Vagina (tissue), 2 donors: ENCODE measurements around the gene EDRF1. TPM values are rescaled to one million over a fixed set of nuclear protein-coding genes. Genes with fewer than 3 reads are reported as not detected.

ENCODE experiments used
- DNase-seq, 2 donors: peaks; one replicate each; pipeline ENCODE4 v3.0.0-alpha.2; 2017; ENCODE audit errors: extremely low spot score in 2 of 2
- H3K27ac ChIP-seq: fragments of 200-600 bp; sonication (generic); one replicate; pipeline ENCODE4 v1.5.1; 2019
- H3K27me3 ChIP-seq: fragments of 200-600 bp; sonication (generic); one replicate; pipeline ENCODE4 v1.5.1; 2019
- H3K36me3 ChIP-seq, 2 donors: fragments of 200-600 bp; sonication (generic); one replicate each; pipeline ENCODE4 v1.5.1; 2017 to 2019
- H3K4me1 ChIP-seq: fragments of 200-600 bp; sonication (generic); one replicate; pipeline ENCODE4 v1.5.1; 2019
- H3K4me3 ChIP-seq, 2 donors: fragments of 200-600 bp; sonication (generic); 1 replicate in 1 of 2; 2 replicates in 1 of 2; pipeline ENCODE4 v1.5.1; 2016 to 2019
- H3K9me3 ChIP-seq: fragments of 200-600 bp; sonication (generic); one replicate; pipeline ENCODE4 v1.5.1; 2019
- POLR2A ChIP-seq, 2 donors: fragments of 450-650 bp; IDR thresholded peaks; one replicate each; pipeline ENCODE4 v1.6.1; 2017; ENCODE audit warnings: antibody characterized with exemption in 2 of 2, mild to moderate bottlenecking in 2 of 2, moderate library complexity in 2 of 2
- POLR2AphosphoS5 ChIP-seq, 2 donors: sonication (generic); formaldehyde crosslinking; IDR thresholded peaks; one replicate each; pipeline ENCODE4 v1.9.0; 2017; ENCODE audit warnings: antibody characterized with exemption in 2 of 2, mild to moderate bottlenecking in 2 of 2, low read depth in 1 of 2; ENCODE audit not compliant: insufficient read depth in 1 of 2
- intact Hi-C: fragments of 100-400 bp; cut with DNase I; formaldehyde crosslinking; loops from one replicate; pipeline ENCODE4 v1.15.1; 2023
- total RNA-seq: library from RNA; depleted of rRNA; stranded (reverse); fragments of >200 nt; gene quantifications from one replicate; pipeline ENCODE4 v1.2.3, GENCODE V29; 2016
- TF ChIP-seq, protein P1 (sequence below), 3 experiments: fragments of 450-650 bp in 2 of 3; fragments of 200-600 bp in 1 of 3; sonication (generic) in 1 of 3; IDR thresholded peaks; one replicate each; pipeline ENCODE4 v1.5.1; 2017 to 2019; ENCODE audit warnings: antibody characterized with exemption in 3 of 3, mild to moderate bottlenecking in 2 of 3, moderate library complexity in 2 of 3

EDRF1 gene
- total RNA-seq, 1 donor from 2014 or later = 16.5 TPM

DNA sequence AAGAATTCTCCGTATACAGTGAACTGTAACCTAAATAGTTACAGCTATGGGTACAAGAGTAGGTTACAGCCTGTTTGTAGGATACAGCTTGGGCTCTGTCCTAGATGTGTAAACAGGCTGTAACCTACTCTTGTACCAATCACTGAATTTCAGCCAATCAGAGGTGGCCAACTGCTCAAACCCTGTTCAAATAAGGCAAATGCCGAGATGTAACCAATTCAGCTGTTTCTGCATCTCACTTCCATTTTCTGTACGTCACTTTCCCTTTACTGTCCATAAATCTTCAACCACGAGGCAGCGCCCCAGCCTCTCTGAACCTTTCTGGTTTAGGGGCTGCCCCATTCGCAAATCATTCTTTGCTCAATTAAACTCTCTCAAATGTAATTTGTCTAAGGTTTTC, 64.4 kb downstream of the EDRF1 start:
- no peaks in the 10 kb centered on the region for H3K9me3 ChIP-seq
- no peak for TF ChIP-seq POLR2A (IDR thresholded peaks at IDR 0.05)
- TF ChIP-seq POLR2AphosphoS5 (IDR thresholded peaks at IDR 0.05; ENCODE audit: insufficient read depth in 1 of 2, low read depth in 1 of 2) = no peak
- TF ChIP-seq, protein P1, sequence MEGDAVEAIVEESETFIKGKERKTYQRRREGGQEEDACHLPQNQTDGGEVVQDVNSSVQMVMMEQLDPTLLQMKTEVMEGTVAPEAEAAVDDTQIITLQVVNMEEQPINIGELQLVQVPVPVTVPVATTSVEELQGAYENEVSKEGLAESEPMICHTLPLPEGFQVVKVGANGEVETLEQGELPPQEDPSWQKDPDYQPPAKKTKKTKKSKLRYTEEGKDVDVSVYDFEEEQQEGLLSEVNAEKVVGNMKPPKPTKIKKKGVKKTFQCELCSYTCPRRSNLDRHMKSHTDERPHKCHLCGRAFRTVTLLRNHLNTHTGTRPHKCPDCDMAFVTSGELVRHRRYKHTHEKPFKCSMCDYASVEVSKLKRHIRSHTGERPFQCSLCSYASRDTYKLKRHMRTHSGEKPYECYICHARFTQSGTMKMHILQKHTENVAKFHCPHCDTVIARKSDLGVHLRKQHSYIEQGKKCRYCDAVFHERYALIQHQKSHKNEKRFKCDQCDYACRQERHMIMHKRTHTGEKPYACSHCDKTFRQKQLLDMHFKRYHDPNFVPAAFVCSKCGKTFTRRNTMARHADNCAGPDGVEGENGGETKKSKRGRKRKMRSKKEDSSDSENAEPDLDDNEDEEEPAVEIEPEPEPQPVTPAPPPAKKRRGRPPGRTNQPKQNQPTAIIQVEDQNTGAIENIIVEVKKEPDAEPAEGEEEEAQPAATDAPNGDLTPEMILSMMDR (IDR thresholded peaks at IDR 0.05) = no peak
- no peaks in the 10 kb centered on the region for H3K27me3 ChIP-seq
- H3K36me3 ChIP-seq = peaks cover 0 to 3% of the 10 kb centered on the region in 2 donors
- no peak for DNase-seq
- intact Hi-C loops = no loop called here
- no peaks in the 10 kb centered on the region for H3K4me1 ChIP-seq
- no peak overlapping the region for H3K27ac ChIP-seq
- H3K4me3 ChIP-seq = no peak overlapping the region

DNA sequence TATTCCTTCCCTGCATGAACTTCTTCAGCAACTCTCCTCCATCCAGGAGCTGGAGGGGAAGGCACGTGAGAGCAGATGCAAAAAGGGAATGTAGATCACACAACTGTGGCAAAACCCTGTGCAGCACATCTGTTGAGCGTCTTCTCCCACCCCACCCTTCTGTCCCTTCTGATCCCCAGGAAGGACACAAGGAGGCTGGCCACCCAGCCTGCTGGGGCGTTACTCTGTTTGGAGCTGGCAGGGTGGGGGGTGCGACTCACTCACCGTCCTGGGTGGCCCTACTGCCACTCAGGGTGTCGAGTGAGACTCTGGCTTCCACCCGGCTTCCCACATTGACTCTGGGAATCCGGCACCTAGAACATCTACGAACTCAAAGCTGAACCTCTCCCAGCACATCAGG, 66.3 kb downstream of the EDRF1 start:
- H3K4me3 ChIP-seq = no peak overlapping the region
- DNase-seq = no peak
- H3K27me3 ChIP-seq = no peaks in the 10 kb centered on the region
- TF ChIP-seq POLR2A (IDR thresholded peaks at IDR 0.05) (no peak), POLR2AphosphoS5 (IDR thresholded peaks at IDR 0.05; ENCODE audit: insufficient read depth in 1 of 2, low read depth in 1 of 2) (no peak)
- TF ChIP-seq, protein P1 (IDR thresholded peaks at IDR 0.05) = no peak
- H3K9me3 ChIP-seq = no peaks in the 10 kb centered on the region
- no peaks in the 10 kb centered on the region for H3K4me1 ChIP-seq
- intact Hi-C loops = no loop called here
- peaks cover 0 to 12% of the 10 kb centered on the region in 2 donors for H3K36me3 ChIP-seq
- H3K27ac ChIP-seq = no peak overlapping the region

DNA sequence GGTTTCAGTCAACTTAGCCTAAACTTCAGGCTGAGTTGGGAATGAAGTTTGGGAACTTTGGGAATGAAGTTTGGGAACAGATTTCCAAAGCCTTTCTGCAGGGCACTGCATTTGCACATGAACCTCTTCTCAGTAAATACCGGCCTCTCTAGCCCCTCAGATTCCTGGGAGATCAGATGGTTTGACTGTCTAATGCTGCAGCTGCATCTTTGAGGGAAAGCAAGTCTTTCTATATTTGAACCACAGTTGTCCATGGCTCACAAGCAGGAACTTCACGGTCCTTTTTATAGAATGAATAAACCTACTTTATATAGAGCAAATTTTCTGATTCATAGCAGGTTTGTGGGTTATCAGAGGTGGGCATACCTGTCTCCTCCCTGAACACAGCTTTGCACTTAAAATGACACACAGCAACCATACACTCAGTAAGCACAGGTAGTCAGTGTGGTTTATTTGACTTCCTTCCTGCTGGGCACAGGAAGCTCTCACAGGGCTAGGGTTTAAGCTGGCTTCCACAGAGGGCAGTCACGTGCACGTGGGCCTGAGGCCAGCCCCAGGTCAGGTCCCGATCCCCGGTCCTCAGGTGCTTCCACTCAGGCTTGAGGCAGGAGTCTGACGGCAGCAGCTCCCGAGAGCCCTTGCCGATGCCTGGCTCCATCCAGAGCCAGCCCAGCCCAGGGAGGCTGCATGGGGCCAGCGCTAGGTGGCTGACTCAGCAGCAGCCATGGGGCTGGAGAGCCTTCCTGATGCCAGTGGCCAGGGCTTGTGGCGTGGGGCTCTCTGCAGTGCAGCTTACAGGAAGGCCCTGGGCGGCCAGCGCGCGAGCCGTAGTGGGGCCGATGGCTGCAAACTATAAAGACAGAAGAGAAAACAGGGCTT, 68.9 kb downstream of the EDRF1 start:
- DNase-seq = no peak
- no peak overlapping the region for H3K27ac ChIP-seq
- H3K4me3 ChIP-seq = no peak overlapping the region
- TF ChIP-seq, protein P1 (IDR thresholded peaks at IDR 0.05) = no peak
- TF ChIP-seq POLR2A (IDR thresholded peaks at IDR 0.05) (no peak), POLR2AphosphoS5 (IDR thresholded peaks at IDR 0.05; ENCODE audit: insufficient read depth in 1 of 2, low read depth in 1 of 2) (no peak)
- no peaks in the 10 kb centered on the region for H3K9me3 ChIP-seq
- H3K27me3 ChIP-seq = no peaks in the 10 kb centered on the region
- H3K36me3 ChIP-seq = peaks cover 0 to 22% of the 10 kb centered on the region in 2 donors
- intact Hi-C loops = no loop called here
- H3K4me1 ChIP-seq = no peaks in the 10 kb centered on the region

DNA sequence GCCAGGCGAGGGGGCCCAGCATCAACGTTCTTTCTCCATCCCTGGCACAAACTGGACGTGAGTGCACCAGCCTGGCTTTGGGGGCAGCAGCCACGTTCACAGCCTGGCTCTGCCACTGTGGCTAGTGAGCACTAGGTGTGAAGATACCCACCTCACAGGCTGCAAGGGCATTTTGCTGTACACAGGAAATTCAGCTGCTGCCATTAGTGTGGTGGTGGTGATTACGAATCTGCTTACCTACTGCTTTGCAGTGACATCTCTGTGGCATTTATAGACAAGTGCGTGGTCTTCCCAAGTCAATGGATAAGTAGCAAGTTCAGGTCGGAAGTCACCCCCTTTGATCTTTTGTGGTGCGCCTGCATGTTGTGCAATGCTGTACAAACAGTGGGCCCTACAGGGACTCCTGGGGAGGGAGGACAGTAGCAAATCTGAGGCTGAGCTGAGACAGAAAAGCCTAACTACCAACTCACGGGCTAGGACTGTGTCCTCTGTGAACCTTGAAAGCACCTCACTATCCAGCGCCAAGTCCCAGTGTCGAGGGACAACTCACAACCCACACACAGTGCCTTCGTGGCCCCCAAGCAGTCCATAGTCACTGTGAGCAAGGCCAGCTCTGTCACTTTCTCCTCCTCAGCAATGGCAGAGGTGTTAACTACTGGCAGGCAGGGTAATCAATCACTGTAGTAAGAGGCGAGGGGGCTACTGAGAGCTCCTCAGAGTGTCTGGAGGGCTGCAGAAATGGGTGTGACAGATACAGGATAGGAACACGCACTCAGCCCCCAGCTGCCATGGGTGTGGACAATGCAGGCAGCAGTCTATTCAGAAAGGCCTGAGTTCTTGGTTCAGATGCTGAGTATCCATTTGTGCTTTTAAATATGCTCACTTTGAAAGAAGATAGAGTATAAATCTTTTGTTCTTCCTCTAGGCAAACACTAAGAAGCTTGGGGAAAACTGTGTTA, 73.1 kb downstream of the EDRF1 start:
- H3K27ac ChIP-seq = no peak overlapping the region
- intact Hi-C loops = no loop called here
- H3K36me3 ChIP-seq = peaks cover 0 to 31% of the 10 kb centered on the region in 2 donors
- no peaks in the 10 kb centered on the region for H3K9me3 ChIP-seq
- H3K4me1 ChIP-seq = no peaks in the 10 kb centered on the region
- no peak overlapping the region for H3K4me3 ChIP-seq
- TF ChIP-seq POLR2AphosphoS5 (IDR thresholded peaks at IDR 0.05; ENCODE audit: insufficient read depth in 1 of 2, low read depth in 1 of 2) (no peak), POLR2A (IDR thresholded peaks at IDR 0.05) (no peak)
- TF ChIP-seq, protein P1 (IDR thresholded peaks at IDR 0.05) = no peak
- no peak for DNase-seq
- no peaks in the 10 kb centered on the region for H3K27me3 ChIP-seq
